Activated CD8-positive, alpha-beta T cell treated with anti-CD3 and anti-CD28 coated beads, Interleukin-2, amount 10 ng/mL, durations not matched to agents 7 days and 5 days (primary cell): Measurements from ENCODE around the gene RASGRP1. TPM values are rescaled to one million over a fixed set of nuclear protein-coding genes. Genes with fewer than 3 reads are reported as not detected.

Experiments used
- ATAC-seq: fragments of 150-1000 bp; cut with Tn5 transposase; one replicate; pipeline ENCODE4 v1.10.0; 2021; ENCODE audit warnings: moderate library complexity
- CTCF ChIA-PET: fragments of 350-600 bp; sonication (Branson Sonifier 250); formaldehyde crosslinking; loops from one replicate; lab custom pipeline; 2021; ENCODE audit warnings: antibody characterized with exemption; lab: Charles Lee
- POLR2A ChIA-PET: fragments of 350-600 bp; sonication (Branson Sonifier 250); formaldehyde crosslinking; loops from one replicate; lab custom pipeline; 2021; ENCODE audit warnings: antibody characterized with exemption; lab: Charles Lee
- DNase-seq: peaks from one replicate; pipeline ENCODE4 v3.0.0-alpha.2; 2020
- H3K27ac Mint-ChIP-seq: one replicate; pipeline ENCODE4 v1.8.0; 2021; ENCODE audit warnings: mild to moderate bottlenecking, mixed read lengths
- H3K27me3 Mint-ChIP-seq: one replicate; pipeline ENCODE4 v1.8.0; 2021; ENCODE audit warnings: low read depth, mixed read lengths
- H3K36me3 Mint-ChIP-seq: one replicate; pipeline ENCODE4 v1.8.0; 2021; ENCODE audit warnings: low read depth, mixed read lengths
- H3K4me1 Mint-ChIP-seq: one replicate; pipeline ENCODE4 v1.8.0; 2021; ENCODE audit warnings: low read depth, mixed read lengths
- H3K4me3 Mint-ChIP-seq: one replicate; pipeline ENCODE4 v1.8.0; 2021; ENCODE audit warnings: mild to moderate bottlenecking, mixed read lengths
- H3K9me3 Mint-ChIP-seq: one replicate; pipeline ENCODE4 v1.8.0; 2022; ENCODE audit warnings: mixed read lengths; ENCODE audit not compliant: insufficient read depth
- total RNA-seq, 2 experiments: library from RNA; stranded (reverse); gene quantifications; one replicate each; pipeline ENCODE4 v1.2.3, GENCODE V29; 2021

Gene RASGRP1
- 100 to 1,000 TPM; 161 to 165 TPM for total RNA-seq

GRCh38 chr15:38564557-38565286, at the start of gene RASGRP1:
Gene RASGRP1 (minus strand): TSS chr15:38564814. CDS start chr15:38564628, 186 bp downstream.
- Mint-ChIP-seq H3K9me3 (peaks cover 6% of the 10 kb centered on the region), H3K27me3 (no peaks in the 10 kb centered on the region), H3K4me1 (peaks cover 50% of the 10 kb centered on the region), H3K4me3 (peak within 1 kb of the TSS; percentile 94), H3K27ac (peak within 1 kb of the TSS; percentile 93), H3K36me3 (peaks cover 55% of the 10 kb centered on the region)
- ChIA-PET POLR2A (interaction anchor here (0.6 to 9.4 kb wide), 31 partner anchors 9 to 134 kb away, joined by 3 to 336 read pairs (median 5); no protein-coding TSS in a partner anchor), CTCF (interaction anchor here (0.8 to 9.3 kb wide), 47 partner anchors 9 to 579 kb away, joined by 3 to 572 read pairs (median 6); no protein-coding TSS in a partner anchor)
- ATAC-seq (peak; percentile 78), DNase-seq (peak; percentile 92)

GRCh38 chr15:38613085-38613484, 48.5 kb upstream of the RASGRP1 start:
- POLR2A ChIA-PET, result interaction anchor here (0.8 to 6.9 kb wide), 4 partner anchors 18 to 49 kb away, joined by 3 to 71 read pairs (median 6); partner anchors contain the start of gene RASGRP1
- Mint-ChIP-seq H3K4me3 (no peak overlapping the region), H3K27me3 (no peaks in the 10 kb centered on the region), H3K4me1 (peaks cover 61% of the 10 kb centered on the region), H3K27ac (peak overlapping the region; percentile 98), H3K36me3 (peaks cover 10% of the 10 kb centered on the region), H3K9me3 (no peaks in the 10 kb centered on the region)
- CTCF ChIA-PET, result interaction anchor here (0.9 to 8.0 kb wide), 7 partner anchors 15 to 77 kb away, joined by 3 to 88 read pairs (median 34); partner anchors contain the start of gene RASGRP1
- ATAC-seq (no peak), DNase-seq (no peak)

- ChIA-PET CTCF (interaction anchor here (0.8 to 8.0 kb wide), 22 partner anchors 10 to 172 kb away, joined by 3 to 88 read pairs (median 7); partner anchors contain the start of gene RASGRP1), POLR2A (interaction anchor here (0.6 to 6.9 kb wide), 16 partner anchors 12 to 84 kb away, joined by 3 to 71 read pairs (median 6); partner anchors contain the start of gene RASGRP1)
- Mint-ChIP-seq H3K27me3 (no peaks in the 10 kb centered on the region), H3K4me1 (peaks cover 62% of the 10 kb centered on the region), H3K4me3 (peak overlapping the region; percentile 71), H3K27ac (peak overlapping the region; percentile 98), H3K36me3 (peaks cover 10% of the 10 kb centered on the region), H3K9me3 (no peaks in the 10 kb centered on the region)
- peak; percentile 27 for ATAC-seq
- peak; percentile 36 for DNase-seq
Measured at GRCh38 chr15:38612159-38612863, 47.7 kb upstream of the RASGRP1 start.

- CTCF ChIA-PET, result interaction anchor here (0.7 to 8.0 kb wide), 26 partner anchors 9 to 88 kb away, joined by 3 to 88 read pairs (median 6); partner anchors contain the start of gene RASGRP1
- POLR2A ChIA-PET, result interaction anchor here (0.9 to 6.9 kb wide), 15 partner anchors 13 to 78 kb away, joined by 3 to 71 read pairs (median 7); partner anchors contain the start of gene RASGRP1
- Mint-ChIP-seq H3K36me3 (peaks cover 10% of the 10 kb centered on the region), H3K27ac (peak overlapping the region; percentile 98), H3K27me3 (no peaks in the 10 kb centered on the region), H3K4me3 (peak overlapping the region; percentile 71), H3K4me1 (peaks cover 70% of the 10 kb centered on the region), H3K9me3 (no peaks in the 10 kb centered on the region)
- DNase-seq (peak; percentile 79), ATAC-seq (peak; percentile 78)
Measured at GRCh38 chr15:38611228-38611627, 46.6 kb upstream of the RASGRP1 start.

DNA sequence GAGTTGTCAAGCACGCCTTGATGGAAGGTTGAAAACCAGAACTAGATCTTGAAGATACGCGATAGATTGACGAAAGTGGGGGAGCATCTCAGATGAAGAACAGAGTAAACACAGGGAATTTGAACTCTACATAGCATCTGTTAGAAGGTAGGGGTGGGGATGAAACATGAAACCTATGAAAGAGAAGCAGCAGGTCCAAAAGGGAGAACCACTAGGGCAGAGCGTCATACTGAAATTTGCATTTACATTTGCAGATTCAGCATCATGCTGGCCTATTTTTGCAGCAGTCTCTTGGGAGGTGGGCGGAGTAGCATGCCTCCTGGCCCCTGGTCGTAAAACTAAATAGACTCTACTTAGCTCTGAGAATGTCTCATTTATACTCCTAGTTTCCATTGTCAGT, 46.1 kb upstream of the RASGRP1 start:
- ChIA-PET POLR2A (interaction anchor here (1.0 to 6.9 kb wide), 12 partner anchors 13 to 78 kb away, joined by 3 to 71 read pairs (median 8); partner anchors contain the start of gene RASGRP1), CTCF (interaction anchor here (0.7 to 8.0 kb wide), 23 partner anchors 10 to 171 kb away, joined by 3 to 88 read pairs (median 6); partner anchors contain the start of gene RASGRP1)
- Mint-ChIP-seq H3K36me3 (peaks cover 10% of the 10 kb centered on the region), H3K9me3 (no peaks in the 10 kb centered on the region), H3K4me3 (peak overlapping the region; percentile 71), H3K27ac (peak overlapping the region; percentile 98), H3K27me3 (no peaks in the 10 kb centered on the region), H3K4me1 (peaks cover 73% of the 10 kb centered on the region)
- ATAC-seq (peak; percentile 60), DNase-seq (peak; percentile 68)

GRCh38 chr15:38609097-38609738, 44.6 kb upstream of the RASGRP1 start:
- POLR2A ChIA-PET, result interaction anchor here (0.7 to 6.9 kb wide), 3 partner anchors 16 to 77 kb away, joined by 3 to 71 read pairs (median 4); partner anchors contain the start of gene RASGRP1
- ATAC-seq (no peak), DNase-seq (no peak)
- Mint-ChIP-seq H3K9me3 (no peaks in the 10 kb centered on the region), H3K4me1 (peaks cover 69% of the 10 kb centered on the region), H3K27me3 (no peaks in the 10 kb centered on the region), H3K36me3 (peaks cover 10% of the 10 kb centered on the region), H3K27ac (peak overlapping the region; percentile 62), H3K4me3 (no peak overlapping the region)
- CTCF ChIA-PET, result interaction anchor here (0.6 to 8.0 kb wide), 10 partner anchors 12 to 169 kb away, joined by 3 to 88 read pairs (median 4); partner anchors contain the start of gene RASGRP1

DNA sequence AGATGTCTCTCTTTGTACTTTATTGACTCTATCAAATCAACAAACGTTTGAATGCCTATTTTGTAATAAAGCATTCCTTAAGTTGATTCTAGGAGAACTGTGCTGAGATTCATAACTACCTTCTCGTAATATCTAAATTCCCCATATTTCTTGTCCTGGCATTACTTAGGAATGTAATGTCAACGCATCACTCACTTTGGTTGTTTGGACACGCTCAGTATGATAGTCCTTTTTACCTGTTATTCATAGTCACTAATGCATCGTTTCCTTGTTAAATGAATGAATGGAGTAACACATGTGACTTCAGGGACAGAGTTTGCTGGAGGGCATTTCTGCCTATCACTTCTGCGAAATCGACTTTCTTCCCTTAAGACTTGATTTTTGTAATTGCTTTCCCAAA, 44.1 kb upstream of the RASGRP1 start:
- peak overlapping the region; percentile 62 for H3K27ac Mint-ChIP-seq

GRCh38 chr15:38605744-38606143, 41.1 kb upstream of the RASGRP1 start:
- no peaks in the 10 kb centered on the region for H3K27me3 Mint-ChIP-seq
- no peak for ATAC-seq
- CTCF ChIA-PET, result interaction anchor here (1.2 kb wide), 1 partner anchor 94 kb away, joined by 3 read pairs; no protein-coding TSS in a partner anchor
- no peaks in the 10 kb centered on the region for H3K9me3 Mint-ChIP-seq
- peaks cover 5% of the 10 kb centered on the region for H3K36me3 Mint-ChIP-seq
- no peak overlapping the region for H3K4me3 Mint-ChIP-seq
- no peak for DNase-seq
- H3K27ac Mint-ChIP-seq, result no peak overlapping the region
- peaks cover 39% of the 10 kb centered on the region for H3K4me1 Mint-ChIP-seq
- POLR2A ChIA-PET, result no interaction called here

More for the DNA sequence above, 44.1 kb upstream of the RASGRP1 start:
- H3K36me3 Mint-ChIP-seq, result peaks cover 10% of the 10 kb centered on the region
- H3K9me3 Mint-ChIP-seq, result no peaks in the 10 kb centered on the region
- ChIA-PET CTCF (interaction anchor here (1.0 to 8.0 kb wide), 3 partner anchors 46 to 81 kb away, joined by 3 to 88 read pairs (median 38); partner anchors contain the start of gene RASGRP1), POLR2A (interaction anchor here (1.5 to 6.9 kb wide), 2 partner anchors 45 to 77 kb away, joined by 4 to 71 read pairs; partner anchors contain the start of gene RASGRP1)
- no peak for ATAC-seq
- peaks cover 67% of the 10 kb centered on the region for H3K4me1 Mint-ChIP-seq
- no peak for DNase-seq
- no peak overlapping the region for H3K4me3 Mint-ChIP-seq
- H3K27me3 Mint-ChIP-seq, result no peaks in the 10 kb centered on the region

DNA sequence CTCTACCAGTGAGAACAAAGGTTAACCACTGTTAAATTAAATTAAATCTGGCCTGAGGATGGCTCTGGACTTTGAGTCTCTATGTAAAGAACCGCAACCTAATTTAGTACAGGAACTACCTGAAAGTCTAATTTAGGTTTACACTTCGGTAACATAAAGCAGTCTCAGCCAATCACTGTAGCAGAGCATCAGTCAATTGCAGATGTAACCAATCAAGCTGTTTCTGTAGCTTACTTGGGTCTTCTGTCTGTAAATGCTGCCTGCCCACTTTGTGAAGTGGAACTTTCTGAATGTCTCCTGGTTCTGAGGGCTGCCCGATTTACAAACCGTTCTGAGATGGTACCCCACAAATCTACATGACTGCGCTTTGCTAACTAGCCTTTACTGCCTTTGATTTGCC, 39.1 kb upstream of the RASGRP1 start:
- H3K36me3 Mint-ChIP-seq, result no peaks in the 10 kb centered on the region
- CTCF ChIA-PET, result interaction anchor here (1.2 kb wide), 1 partner anchor 16 kb away, joined by 3 read pairs; no protein-coding TSS in a partner anchor

GRCh38 chr15:38602910-38603670, 38.5 kb upstream of the RASGRP1 start:
- no peak overlapping the region for H3K27ac Mint-ChIP-seq
- no peaks in the 10 kb centered on the region for H3K9me3 Mint-ChIP-seq
- no peaks in the 10 kb centered on the region for H3K36me3 Mint-ChIP-seq
- ATAC-seq (no peak), DNase-seq (no peak)
- no peaks in the 10 kb centered on the region for H3K27me3 Mint-ChIP-seq
- ChIA-PET CTCF (interaction anchor here (1.2 kb wide), 1 partner anchor 16 kb away, joined by 3 read pairs; no protein-coding TSS in a partner anchor), POLR2A (no interaction called here)
- H3K4me1 Mint-ChIP-seq, result peaks cover 12% of the 10 kb centered on the region
- H3K4me3 Mint-ChIP-seq, result no peak overlapping the region

More for the DNA sequence above, 39.1 kb upstream of the RASGRP1 start:
- no peak for DNase-seq
- POLR2A ChIA-PET, result no interaction called here
- Mint-ChIP-seq H3K4me1 (peaks cover 18% of the 10 kb centered on the region), H3K27ac (peak overlapping the region; percentile 1), H3K9me3 (no peaks in the 10 kb centered on the region), H3K4me3 (no peak overlapping the region), H3K27me3 (no peaks in the 10 kb centered on the region)
- ATAC-seq, result no peak
